IMR-90 (cell line): ENCODE data around the gene USP10.
A peak's percentile ranks its signal among the peaks of the same experiment; 100 is the strongest.

Source experiments
- BHLHE40 ChIP-seq: fragments of 150-350 bp; IDR thresholded peaks from 2 replicates; pipeline ENCODE4 v1.6.1; 2016; ENCODE audit warnings: mild to moderate bottlenecking, low read depth, low read length
- CHD1 ChIP-seq: IDR thresholded peaks from 2 replicates; pipeline ENCODE4 v1.6.1; 2012; ENCODE audit warnings: low read depth, low read length, improper control_type of control experiment
- ELK1 ChIP-seq: fragments of 150-350 bp; IDR thresholded peaks from 2 replicates; pipeline ENCODE4 v1.6.1; 2016; ENCODE audit warnings: low read depth, mild to moderate bottlenecking, low read length, moderate library complexity, borderline replicate concordance
- FOS ChIP-seq: fragments of 150-350 bp; IDR thresholded peaks from 2 replicates; pipeline ENCODE4 v1.6.1; 2016; ENCODE audit warnings: low read depth, low read length
- MXI1 ChIP-seq: IDR thresholded peaks from 2 replicates; pipeline ENCODE4 v1.6.1; 2012; ENCODE audit warnings: low read depth, mild to moderate bottlenecking, low read length, moderate library complexity, borderline replicate concordance
- POLR2A ChIP-seq: IDR thresholded peaks from 2 replicates; pipeline ENCODE4 v1.6.1; 2012; ENCODE audit warnings: mild to moderate bottlenecking, low read depth, low read length
- RAD21 ChIP-seq: IDR thresholded peaks from 2 replicates; pipeline ENCODE4 v1.6.1; 2012; ENCODE audit warnings: low read length, improper control_type of control experiment
- SMC3 ChIP-seq: fragments of 150-350 bp; IDR thresholded peaks from 2 replicates; pipeline ENCODE4 v1.6.1; 2016; ENCODE audit warnings: low read depth, mild to moderate bottlenecking, antibody characterized with exemption, low read length, moderate library complexity
- USF2 ChIP-seq: fragments of 150-350 bp; IDR thresholded peaks from 2 replicates; pipeline ENCODE4 v1.6.1; 2017; ENCODE audit warnings: mild to moderate bottlenecking, antibody characterized with exemption, low read length, low read depth
- TF ChIP-seq, protein P1 (sequence below): conservative IDR thresholded peaks from 2 replicates; pipeline ENCODE4 v1.5.1; 2012; ENCODE audit warnings: mild to moderate bottlenecking, low read depth, low read length, improper control_type of control experiment

DNA sequence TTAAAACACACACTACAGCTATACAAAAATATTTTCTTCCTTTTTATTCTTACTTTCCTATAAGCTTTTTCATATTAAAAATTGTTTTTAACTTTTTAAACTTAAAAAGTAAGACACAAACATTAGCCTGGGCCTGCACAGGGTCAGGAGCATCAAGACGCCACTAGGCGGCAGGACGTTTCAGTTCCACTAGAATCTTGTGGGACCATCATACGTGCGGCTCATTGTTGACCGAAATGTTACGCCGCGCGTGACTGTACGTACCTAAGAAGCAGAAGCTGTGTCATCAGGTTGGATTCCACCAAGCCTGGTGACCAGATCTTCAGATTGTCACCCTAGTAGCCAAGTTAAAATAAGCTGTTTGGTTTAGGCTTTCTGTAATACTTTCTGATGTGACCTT is 47.1 kb downstream of the USP10 start:
- TF ChIP-seq, protein P1, sequence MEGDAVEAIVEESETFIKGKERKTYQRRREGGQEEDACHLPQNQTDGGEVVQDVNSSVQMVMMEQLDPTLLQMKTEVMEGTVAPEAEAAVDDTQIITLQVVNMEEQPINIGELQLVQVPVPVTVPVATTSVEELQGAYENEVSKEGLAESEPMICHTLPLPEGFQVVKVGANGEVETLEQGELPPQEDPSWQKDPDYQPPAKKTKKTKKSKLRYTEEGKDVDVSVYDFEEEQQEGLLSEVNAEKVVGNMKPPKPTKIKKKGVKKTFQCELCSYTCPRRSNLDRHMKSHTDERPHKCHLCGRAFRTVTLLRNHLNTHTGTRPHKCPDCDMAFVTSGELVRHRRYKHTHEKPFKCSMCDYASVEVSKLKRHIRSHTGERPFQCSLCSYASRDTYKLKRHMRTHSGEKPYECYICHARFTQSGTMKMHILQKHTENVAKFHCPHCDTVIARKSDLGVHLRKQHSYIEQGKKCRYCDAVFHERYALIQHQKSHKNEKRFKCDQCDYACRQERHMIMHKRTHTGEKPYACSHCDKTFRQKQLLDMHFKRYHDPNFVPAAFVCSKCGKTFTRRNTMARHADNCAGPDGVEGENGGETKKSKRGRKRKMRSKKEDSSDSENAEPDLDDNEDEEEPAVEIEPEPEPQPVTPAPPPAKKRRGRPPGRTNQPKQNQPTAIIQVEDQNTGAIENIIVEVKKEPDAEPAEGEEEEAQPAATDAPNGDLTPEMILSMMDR = peak; percentile 20; the same call in 1 of the 2 replicates
- TF ChIP-seq SMC3 (no peak), POLR2A (no peak), BHLHE40 (no peak), RAD21 (no peak), ELK1 (no peak), CHD1 (no peak), USF2 (no peak), FOS (no peak), MXI1 (no peak)
